ENCODE results near the gene MACROD2. TPM values are rescaled to one million over a fixed set of nuclear protein-coding genes. Genes with fewer than 3 reads are reported as not detected.

Gene MACROD2
- polyA plus RNA-seq, 1 donor, result 2.7 TPM

- DNase-seq (ENCODE audit: low read depth), result no peak
Measured at GRCh38 chr20:16052456-16052855, 2057.1 kb downstream of the MACROD2 start.

- no peak for DNase-seq (ENCODE audit: low read depth)
Measured at GRCh38 chr20:16054985-16055384, 2059.7 kb downstream of the MACROD2 start.

- no peak for DNase-seq (ENCODE audit: low read depth)
Measured at GRCh38 chr20:16057651-16058050, 2062.3 kb downstream of the MACROD2 start.

- no peak for DNase-seq (ENCODE audit: low read depth)
Measured at GRCh38 chr20:16058268-16058667, 2063.0 kb downstream of the MACROD2 start.

- DNase-seq (ENCODE audit: low read depth), result no peak
Measured at GRCh38 chr20:16059841-16060240, 2064.5 kb downstream of the MACROD2 start.

- no peak for DNase-seq (ENCODE audit: low read depth)
Measured at GRCh38 chr20:16061351-16061750, 2066.0 kb downstream of the MACROD2 start.

- no peak for DNase-seq (ENCODE audit: low read depth)
Measured at GRCh38 chr20:16062661-16063581, 2067.6 kb downstream of the MACROD2 start.

- DNase-seq (ENCODE audit: low read depth), result no peak
Measured at GRCh38 chr20:16063881-16064280, 2068.6 kb downstream of the MACROD2 start.

- peak; percentile 47 for DNase-seq (ENCODE audit: low read depth)
Measured at GRCh38 chr20:16064989-16065707, 2069.8 kb downstream of the MACROD2 start.

GRCh38 chr20:16066571-16066970 lies 2071.3 kb downstream of the MACROD2 start:
- no peak for DNase-seq (ENCODE audit: low read depth)

- DNase-seq (ENCODE audit: low read depth), result no peak
Measured at GRCh38 chr20:16069389-16070010, 2074.2 kb downstream of the MACROD2 start.

GRCh38 chr20:16072220-16072619 lies 2076.9 kb downstream of the MACROD2 start:
- no peak for DNase-seq (ENCODE audit: low read depth)

GRCh38 chr20:16078172-16078898 lies 2083.0 kb downstream of the MACROD2 start:
- DNase-seq (ENCODE audit: low read depth), result no peak

- DNase-seq (ENCODE audit: low read depth), result no peak
Measured at GRCh38 chr20:16081421-16081820, 2086.1 kb downstream of the MACROD2 start.

GRCh38 chr20:16082051-16082550 lies 2086.8 kb downstream of the MACROD2 start:
- no peak for DNase-seq (ENCODE audit: low read depth)

GRCh38 chr20:16083639-16084280 lies 2088.4 kb downstream of the MACROD2 start:
- no peak for DNase-seq (ENCODE audit: low read depth)

- DNase-seq (ENCODE audit: low read depth), result no peak
Measured at GRCh38 chr20:16095226-16095625, 2099.9 kb downstream of the MACROD2 start.

- no peak for DNase-seq (ENCODE audit: low read depth)
Measured at GRCh38 chr20:16096756-16097326, 2101.5 kb downstream of the MACROD2 start.

- no peak for DNase-seq (ENCODE audit: low read depth)
Measured at GRCh38 chr20:16097788-16098187, 2102.5 kb downstream of the MACROD2 start.

- DNase-seq (ENCODE audit: low read depth), result no peak
Measured at GRCh38 chr20:16098890-16099639, 2103.7 kb downstream of the MACROD2 start.
